Measurements from ENCODE around the gene GRAPL. TPM values are rescaled to one million over a fixed set of nuclear protein-coding genes. Genes with fewer than 3 reads are reported as not detected.
"Not testable (repeated sequence)": the region's sequence is repeated elsewhere in the genome, so short reads cannot be mapped to it uniquely, and the experiment has no call there.

Gene GRAPL
- total and polyA plus RNA-seq, 2 of the 4 experiments (the other 2 are of a cell fraction) = not detected

DNA sequence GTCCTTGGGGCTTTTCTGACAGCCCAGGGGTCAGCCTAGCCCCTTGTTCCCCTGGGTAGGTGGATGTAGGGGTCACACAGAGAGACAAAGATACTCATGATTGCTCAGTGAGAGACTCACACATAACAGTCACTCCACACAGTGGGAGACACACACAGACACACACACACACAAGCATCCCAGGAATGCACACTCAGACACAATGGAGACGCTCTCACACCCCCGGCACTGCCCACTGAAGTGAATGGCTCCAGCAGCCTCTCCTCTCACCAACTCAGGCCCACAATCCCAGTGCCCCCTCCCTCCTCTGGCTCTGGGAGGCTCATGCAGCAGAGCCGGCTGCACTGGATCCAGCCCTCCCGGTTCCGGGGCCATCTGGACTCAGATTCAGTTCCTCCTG is 17.0 kb downstream of the GRAPL start:
- intact Hi-C loops (cut with micrococcal nuclease); POLR2A ChIA-PET (ENCODE audit: unreplicated experiment); CTCF ChIA-PET; H2AK9ac ChIP-seq (replicated peaks; ENCODE audit: low read depth, low read length, poor library complexity); H3K4me1 ChIP-seq (ENCODE audit: control insufficient read depth, insufficient read depth, low read length); H3K79me1 ChIP-seq (ENCODE audit: low read depth in 1 of 2, low read length in 2 of 2); H3K9ac ChIP-seq (ENCODE audit: low read depth, low read length); H4K91ac ChIP-seq (ENCODE audit: insufficient read depth, low read depth, low read length); H4K8ac ChIP-seq (ENCODE audit: low read depth in 2 of 2, low read length in 2 of 2); H3K9me1 ChIP-seq (ENCODE audit: insufficient read depth, low read length); H3K4me3 ChIP-seq (ENCODE audit: insufficient read depth, low read depth, low read length); BruUV-seq (replicated peaks); H2BK15ac ChIP-seq (ENCODE audit: low read depth, low read length); H3K4me2 ChIP-seq (ENCODE audit: low read depth, low read length); H4K20me1 ChIP-seq (ENCODE audit: insufficient read depth, low read length); H3K23ac ChIP-seq (ENCODE audit: low read depth, low read length); H2AK5ac ChIP-seq (ENCODE audit: low read depth, low read length); H2BK5ac ChIP-seq (ENCODE audit: low read depth, low read length, poor library complexity, severe bottlenecking); H3K27me3 ChIP-seq (ENCODE audit: control insufficient read depth, insufficient read depth, low read length); H4K5ac ChIP-seq (ENCODE audit: low read depth, low read length); H3K18ac ChIP-seq (ENCODE audit: low read depth, low read length); in situ Hi-C loops (cut with MboI; ENCODE audit: low sequenced_read_pairs); H3K4ac ChIP-seq (ENCODE audit: low read depth, low read length); H3K14ac ChIP-seq (replicated peaks; ENCODE audit: low read depth, low read length); H3K27ac ChIP-seq (ENCODE audit: insufficient read depth, low read length); H3K36me3 ChIP-seq (ENCODE audit: control insufficient read depth, insufficient read depth, low read length); H2BK20ac ChIP-seq (ENCODE audit: low read depth, low read length); H2BK120ac ChIP-seq (ENCODE audit: low read depth, low read length); DNase-seq; H3K56ac ChIP-seq (ENCODE audit: extremely low read depth, insufficient read depth, low read length); H3K9me3 ChIP-seq (ENCODE audit: control insufficient read depth, insufficient read depth, low read length); dilution Hi-C loops (cut with HindIII; ENCODE audit: low sequenced_read_pairs, unreplicated experiment): not testable (repeated sequence)
- H2AFZ ChIP-seq (replicated peaks; ENCODE audit: low read length, poor library complexity) = peak overlapping the region; percentile 49
- no CpG with 5 or more reads among the region's 5 CpGs for WGBS, 2 experiments (ENCODE audit: extremely low coverage in 2 of 2, insufficient read length in 1 of 2)
- ATAC-seq (ENCODE audit: low read depth) = peak; percentile 86

DNA sequence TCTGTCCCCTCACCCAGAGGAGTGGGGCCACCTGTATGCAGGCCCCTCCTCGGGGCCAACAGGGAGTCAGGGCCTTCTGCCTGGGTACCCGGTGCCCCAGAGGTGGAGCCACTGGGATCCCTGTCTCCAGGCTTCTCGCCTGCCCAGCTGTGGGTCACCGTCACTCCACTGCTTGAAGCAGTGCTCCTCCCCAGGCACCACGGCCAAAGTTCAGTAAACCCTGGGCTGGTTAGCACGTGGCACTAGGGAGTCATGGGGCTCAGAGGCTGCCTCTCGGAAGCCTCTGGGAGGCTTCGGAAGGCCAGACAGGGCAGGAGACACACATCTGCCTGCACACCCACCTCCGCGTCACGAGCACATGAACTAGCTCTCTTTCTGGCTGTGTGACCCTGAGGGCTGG is 18.1 kb downstream of the GRAPL start:
- POLR2A ChIA-PET (ENCODE audit: unreplicated experiment); in situ Hi-C loops (cut with MboI; ENCODE audit: low sequenced_read_pairs): not testable (repeated sequence)

More for the DNA sequence above, 18.1 kb downstream of the GRAPL start:
- H3K56ac ChIP-seq (ENCODE audit: extremely low read depth, insufficient read depth, low read length); H3K9ac ChIP-seq (ENCODE audit: low read depth, low read length); H4K91ac ChIP-seq (ENCODE audit: insufficient read depth, low read depth, low read length); H3K4ac ChIP-seq (ENCODE audit: low read depth, low read length); H3K9me1 ChIP-seq (ENCODE audit: insufficient read depth, low read length); H3K4me3 ChIP-seq (ENCODE audit: insufficient read depth, low read depth, low read length); H3K14ac ChIP-seq (replicated peaks; ENCODE audit: low read depth, low read length); H3K9me3 ChIP-seq (ENCODE audit: control insufficient read depth, insufficient read depth, low read length); H3K27me3 ChIP-seq (ENCODE audit: control insufficient read depth, insufficient read depth, low read length); H2AFZ ChIP-seq (replicated peaks; ENCODE audit: low read length, poor library complexity); intact Hi-C loops (cut with micrococcal nuclease); H3K27ac ChIP-seq (ENCODE audit: insufficient read depth, low read length); H4K8ac ChIP-seq (ENCODE audit: low read depth in 2 of 2, low read length in 2 of 2); BruUV-seq (replicated peaks); CTCF ChIA-PET; H2BK15ac ChIP-seq (ENCODE audit: low read depth, low read length); H2BK20ac ChIP-seq (ENCODE audit: low read depth, low read length); H2BK5ac ChIP-seq (ENCODE audit: low read depth, low read length, poor library complexity, severe bottlenecking); H3K4me1 ChIP-seq (ENCODE audit: control insufficient read depth, insufficient read depth, low read length); ATAC-seq (ENCODE audit: low read depth); H3K23ac ChIP-seq (ENCODE audit: low read depth, low read length); dilution Hi-C loops (cut with HindIII; ENCODE audit: low sequenced_read_pairs, unreplicated experiment); H2AK5ac ChIP-seq (ENCODE audit: low read depth, low read length); H3K79me1 ChIP-seq (ENCODE audit: low read depth in 1 of 2, low read length in 2 of 2); H3K36me3 ChIP-seq (ENCODE audit: control insufficient read depth, insufficient read depth, low read length); DNase-seq; H4K20me1 ChIP-seq (ENCODE audit: insufficient read depth, low read length); H3K4me2 ChIP-seq (ENCODE audit: low read depth, low read length); H4K5ac ChIP-seq (ENCODE audit: low read depth, low read length); H2AK9ac ChIP-seq (replicated peaks; ENCODE audit: low read depth, low read length, poor library complexity); H3K18ac ChIP-seq (ENCODE audit: low read depth, low read length); H2BK120ac ChIP-seq (ENCODE audit: low read depth, low read length): not testable (repeated sequence)
- no CpG with 5 or more reads among the region's 11 CpGs for WGBS, 2 experiments (ENCODE audit: extremely low coverage in 2 of 2, insufficient read length in 1 of 2)

All from IMR-90 (cell line).